Astrocyte (in vitro differentiated cells and primary cell): ENCODE results near the gene DNAJC16. TPM values are rescaled to one million over a fixed set of nuclear protein-coding genes. Genes with fewer than 3 reads are reported as not detected.

Source experiments
- DNase-seq: peaks from one replicate; pipeline ENCODE4 v3.0.0-alpha.2; 2010; ENCODE audit warnings: low read depth
- FAIRE-seq: peaks from 2 replicates; lab custom pipeline; 2011; peaks lifted over from hg19 to GRCh38; lab: Jason Lieb, UNC
- H2AFZ ChIP-seq: 2 replicates; pipeline ENCODE4 v1.6.0; 2012; ENCODE audit warnings: low read depth, low read length, inconsistent platforms
- H3K27ac ChIP-seq: 2 replicates; pipeline ENCODE4 v1.5.1; 2011; ENCODE audit warnings: low read depth, low read length, inconsistent platforms
- H3K27me3 ChIP-seq: 2 replicates; pipeline ENCODE4 v1.6.0; 2011; ENCODE audit warnings: low read length, inconsistent platforms; ENCODE audit not compliant: insufficient read depth
- H3K36me3 ChIP-seq: 2 replicates; pipeline ENCODE4 v1.5.1; 2011; ENCODE audit warnings: low read length, inconsistent platforms; ENCODE audit not compliant: insufficient read depth
- H3K4me1 ChIP-seq: 2 replicates; pipeline ENCODE4 v1.5.1; 2011; ENCODE audit warnings: low read length, inconsistent platforms; ENCODE audit not compliant: insufficient read depth
- H3K4me2 ChIP-seq: 2 replicates; pipeline ENCODE4 v1.6.0; 2012; ENCODE audit warnings: low read length, inconsistent platforms
- H3K4me3 ChIP-seq: 2 replicates; pipeline ENCODE4 v1.5.1; 2011; ENCODE audit warnings: low read depth, mild to moderate bottlenecking, low read length, inconsistent platforms; ENCODE audit not compliant: insufficient read depth
- H3K79me2 ChIP-seq: 2 replicates; pipeline ENCODE4 v1.6.0; 2012; ENCODE audit warnings: mild to moderate bottlenecking, low read length, inconsistent platforms; ENCODE audit not compliant: insufficient read depth
- H3K9ac ChIP-seq: 2 replicates; pipeline ENCODE4 v1.6.0; 2012; ENCODE audit warnings: mild to moderate bottlenecking, low read length, inconsistent platforms
- H3K9me3 ChIP-seq: 2 replicates; pipeline ENCODE4 v1.5.1; 2012; ENCODE audit warnings: low read depth, mild to moderate bottlenecking, low read length, inconsistent platforms; ENCODE audit not compliant: insufficient read depth
- H4K20me1 ChIP-seq: 2 replicates; pipeline ENCODE4 v1.6.0; 2012; ENCODE audit warnings: low read length, inconsistent platforms; ENCODE audit not compliant: insufficient read depth
- H3K27ac Mint-ChIP-seq: one replicate; pipeline ENCODE4 v1.8.0; 2021; ENCODE audit warnings: mild to moderate bottlenecking, mixed read lengths; ENCODE audit not compliant: unreplicated experiment
- H3K27me3 Mint-ChIP-seq: one replicate; pipeline ENCODE4 v1.8.0; 2021; ENCODE audit warnings: low read depth, mixed read lengths; ENCODE audit not compliant: unreplicated experiment
- H3K36me3 Mint-ChIP-seq: one replicate; pipeline ENCODE4 v1.8.0; 2021; ENCODE audit warnings: low read depth, mixed read lengths; ENCODE audit not compliant: unreplicated experiment
- H3K4me1 Mint-ChIP-seq: one replicate; pipeline ENCODE4 v1.8.0; 2021; ENCODE audit warnings: low read depth, mixed read lengths; ENCODE audit not compliant: unreplicated experiment
- H3K4me3 Mint-ChIP-seq: one replicate; pipeline ENCODE4 v1.8.0; 2021; ENCODE audit warnings: mild to moderate bottlenecking, moderate library complexity, mixed read lengths; ENCODE audit not compliant: unreplicated experiment
- H3K9me3 Mint-ChIP-seq: one replicate; pipeline ENCODE4 v1.8.0; 2021; ENCODE audit warnings: mild to moderate bottlenecking, mixed read lengths; ENCODE audit not compliant: unreplicated experiment
- EZH2 ChIP-seq: IDR thresholded peaks from 2 replicates; pipeline ENCODE4 v1.6.1; 2012; ENCODE audit warnings: mild to moderate bottlenecking, low read length, inconsistent platforms; ENCODE audit not compliant: insufficient read depth
- total RNA-seq: library from RNA; stranded (reverse); gene quantifications from 2 replicates; pipeline ENCODE4 v1.2.1, GENCODE V29; 2021
- TF ChIP-seq, protein P1 (sequence below): IDR thresholded peaks from 2 replicates; pipeline ENCODE4 v1.5.1; 2011; ENCODE audit warnings: low read depth, mild to moderate bottlenecking, inconsistent platforms, low read length, moderate library complexity; ENCODE audit not compliant: insufficient read depth

DNAJC16 gene
- total RNA-seq, 1 donor from 2014 or later, result 19.6 TPM

DNA sequence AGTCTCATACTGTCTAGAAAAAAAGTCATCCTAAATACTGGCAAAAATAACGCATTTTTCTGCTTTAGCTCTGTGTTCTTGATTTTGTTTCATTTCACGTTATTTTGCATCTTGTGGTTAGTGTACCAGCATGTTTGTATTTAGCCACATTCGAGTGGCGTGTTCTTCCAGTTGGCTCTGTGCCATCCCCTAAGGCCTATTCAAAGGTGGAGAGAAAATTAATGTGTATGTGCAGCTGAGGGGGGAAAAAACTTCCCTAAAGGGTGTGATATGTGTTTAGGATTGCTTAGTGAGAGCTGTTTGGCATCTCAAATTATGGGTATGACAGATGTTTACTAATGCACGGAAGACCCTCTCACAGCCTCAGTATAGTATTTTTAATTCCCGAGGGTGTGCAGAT lies 12.1 kb downstream of the DNAJC16 start:
- no peak for FAIRE-seq
- peaks cover 11% of the 10 kb centered on the region for H3K36me3 Mint-ChIP-seq

DNA sequence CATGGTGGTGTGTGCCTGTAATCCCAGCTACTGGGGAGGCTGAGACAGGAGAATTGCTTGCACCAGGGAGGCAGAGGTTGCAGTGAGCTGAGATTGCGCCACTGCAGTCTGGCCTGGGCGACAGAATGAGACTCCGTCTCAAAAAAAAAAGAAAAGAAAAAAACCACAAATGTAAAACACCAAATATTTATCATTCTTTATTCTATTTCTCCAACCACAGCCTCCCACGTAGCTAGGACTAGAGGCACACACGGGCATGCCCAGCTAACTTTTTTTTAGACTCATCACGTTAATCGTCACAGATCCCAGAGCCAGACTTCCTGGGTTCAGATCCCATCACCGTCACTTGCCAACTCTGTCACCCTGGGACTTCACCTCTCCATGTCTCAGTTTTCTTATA lies 13.5 kb downstream of the DNAJC16 start:
- Mint-ChIP-seq H3K9me3 (no peaks in the 10 kb centered on the region), H3K4me3 (no peak overlapping the region), H3K27ac (peak overlapping the region; percentile 82), H3K4me1 (peaks cover 20% of the 10 kb centered on the region), H3K27me3 (no peaks in the 10 kb centered on the region), H3K36me3 (peaks cover 11% of the 10 kb centered on the region)
- H3K9ac ChIP-seq, result no peak overlapping the region
- H3K79me2 ChIP-seq, result no peaks in the 10 kb centered on the region
- H3K4me2 ChIP-seq, result no peak overlapping the region
- DNase-seq (peak; percentile 65), FAIRE-seq (no peak)
- peaks cover 15% of the 10 kb centered on the region for H3K4me1 ChIP-seq
- H3K27me3 ChIP-seq, result no peaks in the 10 kb centered on the region
- no peak overlapping the region for H2AFZ ChIP-seq
- H3K36me3 ChIP-seq, result peaks cover 40% of the 10 kb centered on the region
- TF ChIP-seq, protein P1, sequence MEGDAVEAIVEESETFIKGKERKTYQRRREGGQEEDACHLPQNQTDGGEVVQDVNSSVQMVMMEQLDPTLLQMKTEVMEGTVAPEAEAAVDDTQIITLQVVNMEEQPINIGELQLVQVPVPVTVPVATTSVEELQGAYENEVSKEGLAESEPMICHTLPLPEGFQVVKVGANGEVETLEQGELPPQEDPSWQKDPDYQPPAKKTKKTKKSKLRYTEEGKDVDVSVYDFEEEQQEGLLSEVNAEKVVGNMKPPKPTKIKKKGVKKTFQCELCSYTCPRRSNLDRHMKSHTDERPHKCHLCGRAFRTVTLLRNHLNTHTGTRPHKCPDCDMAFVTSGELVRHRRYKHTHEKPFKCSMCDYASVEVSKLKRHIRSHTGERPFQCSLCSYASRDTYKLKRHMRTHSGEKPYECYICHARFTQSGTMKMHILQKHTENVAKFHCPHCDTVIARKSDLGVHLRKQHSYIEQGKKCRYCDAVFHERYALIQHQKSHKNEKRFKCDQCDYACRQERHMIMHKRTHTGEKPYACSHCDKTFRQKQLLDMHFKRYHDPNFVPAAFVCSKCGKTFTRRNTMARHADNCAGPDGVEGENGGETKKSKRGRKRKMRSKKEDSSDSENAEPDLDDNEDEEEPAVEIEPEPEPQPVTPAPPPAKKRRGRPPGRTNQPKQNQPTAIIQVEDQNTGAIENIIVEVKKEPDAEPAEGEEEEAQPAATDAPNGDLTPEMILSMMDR, result no peak
- no peaks in the 10 kb centered on the region for H4K20me1 ChIP-seq
- H3K27ac ChIP-seq, result no peak overlapping the region
- no peaks in the 10 kb centered on the region for H3K9me3 ChIP-seq
- H3K4me3 ChIP-seq, result no peak overlapping the region

More for the DNA sequence above, 12.1 kb downstream of the DNAJC16 start:
- no peaks in the 10 kb centered on the region for H3K27me3 Mint-ChIP-seq
- peaks cover 33% of the 10 kb centered on the region for H3K36me3 ChIP-seq
- peaks cover 10% of the 10 kb centered on the region for H3K4me1 ChIP-seq
- H4K20me1 ChIP-seq, result no peaks in the 10 kb centered on the region
- no peaks in the 10 kb centered on the region for H3K79me2 ChIP-seq
- no peaks in the 10 kb centered on the region for H3K27me3 ChIP-seq
- no peak overlapping the region for H2AFZ ChIP-seq
- DNase-seq, result no peak
- H3K4me3 Mint-ChIP-seq, result no peak overlapping the region
- TF ChIP-seq, protein P1, result no peak
- TF ChIP-seq EZH2, result no peak
- no peak overlapping the region for H3K4me3 ChIP-seq
- no peaks in the 10 kb centered on the region for H3K9me3 ChIP-seq
- H3K27ac ChIP-seq, result no peak overlapping the region
- H3K4me1 Mint-ChIP-seq, result peaks cover 17% of the 10 kb centered on the region
- H3K27ac Mint-ChIP-seq, result no peak overlapping the region
- no peaks in the 10 kb centered on the region for H3K9me3 Mint-ChIP-seq
- H3K4me2 ChIP-seq, result no peak overlapping the region
- no peak overlapping the region for H3K9ac ChIP-seq

DNA sequence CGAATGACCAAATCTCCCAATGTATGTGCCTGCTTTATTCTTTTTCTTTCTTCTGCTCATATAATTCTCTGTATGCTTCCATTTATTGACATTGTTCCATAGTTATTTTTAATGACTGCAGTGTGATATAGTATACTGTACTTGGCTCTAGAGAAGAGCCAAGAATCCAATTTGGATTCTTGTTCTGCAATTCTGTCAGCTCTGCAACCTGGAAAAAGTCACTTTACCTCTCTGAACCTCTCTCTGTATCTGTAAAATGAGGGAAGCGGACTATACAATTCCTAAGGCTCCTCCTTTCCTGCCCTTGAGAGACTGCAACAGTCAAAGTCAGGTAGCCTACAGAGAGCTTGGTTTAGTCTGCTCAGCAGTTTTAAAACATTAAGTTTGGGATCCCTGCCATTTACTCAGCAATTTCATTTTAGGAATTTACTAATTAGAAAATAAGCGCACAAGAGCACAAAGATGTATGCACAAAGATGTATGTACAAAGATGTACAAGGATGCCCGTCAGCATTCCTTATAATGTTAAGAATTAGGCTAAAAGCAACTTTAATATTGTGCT lies 14.7 kb downstream of the DNAJC16 start:
- peaks cover 14% of the 10 kb centered on the region for H3K36me3 Mint-ChIP-seq

More for the DNA sequence above, 14.7 kb downstream of the DNAJC16 start:
- Histone ChIP-seq H3K27me3 (no peaks in the 10 kb centered on the region), H3K9ac (no peak overlapping the region), H3K4me1 (peaks cover 15% of the 10 kb centered on the region), H3K27ac (no peak overlapping the region), H2AFZ (no peak overlapping the region), H3K36me3 (peaks cover 40% of the 10 kb centered on the region), H3K4me2 (no peak overlapping the region), H3K4me3 (no peak overlapping the region), H4K20me1 (no peaks in the 10 kb centered on the region), H3K9me3 (no peaks in the 10 kb centered on the region), H3K79me2 (no peaks in the 10 kb centered on the region)
- Mint-ChIP-seq H3K27ac (no peak overlapping the region), H3K4me1 (peaks cover 20% of the 10 kb centered on the region), H3K27me3 (no peaks in the 10 kb centered on the region), H3K4me3 (no peak overlapping the region), H3K9me3 (no peaks in the 10 kb centered on the region)
- FAIRE-seq (no peak), DNase-seq (no peak)
- TF ChIP-seq, protein P1, result no peak
- no peak for TF ChIP-seq EZH2
